B cell (primary cell): ENCODE measurements around the gene EYS. TPM values are rescaled to one million over a fixed set of nuclear protein-coding genes. Genes with fewer than 3 reads are reported as not detected.

Source experiments
- ATAC-seq: fragments of 200-7000 bp; cut with Tn5 transposase; one replicate; pipeline ENCODE4 v1.10.0; 2021; ENCODE audit warnings: low read depth, mild to moderate bottlenecking, moderate number of reproducible peaks, moderate library complexity
- CTCF ChIA-PET: fragments of 350-600 bp; sonication (Branson Sonifier 250); formaldehyde crosslinking; loops from one replicate; lab custom pipeline; 2021; ENCODE audit warnings: antibody characterized with exemption, inconsistent platforms; lab: Charles Lee
- POLR2A ChIA-PET: fragments of 350-600 bp; sonication (Branson Sonifier 250); formaldehyde crosslinking; loops from one replicate; lab custom pipeline; 2021; ENCODE audit warnings: antibody characterized with exemption; lab: Charles Lee
- DNase-seq: peaks from one replicate; pipeline ENCODE4 v3.0.0; 2013
- H2AFZ ChIP-seq: 2 replicates; pipeline ENCODE4 v1.6.1; 2012; ENCODE audit warnings: mild to moderate bottlenecking, low read depth, low read length; ENCODE audit not compliant: insufficient read depth, poor library complexity, severe bottlenecking
- H3K27ac ChIP-seq, 2 donors: 1 replicate in 1 of 2; 2 replicates in 1 of 2; pipeline ENCODE4 v1.5.1; 2012 to 2013; ENCODE audit warnings: low read length in 2 of 2, mild to moderate bottlenecking in 2 of 2, moderate library complexity in 1 of 2
- H3K27me3 ChIP-seq, 4 experiments: fragments of 200-600 bp in 1 of 4; sonication (generic) in 1 of 4; replicated peaks in 1 of 4; 1 replicate in 2 of 4; 2 replicates in 2 of 4; pipeline versions ENCODE4 v1.6.1 to v1.7.0; 2013 to 2016; ENCODE audit warnings: low read length in 3 of 4, mild to moderate bottlenecking in 2 of 4, mixed read lengths in 1 of 4, moderate library complexity in 1 of 4; ENCODE audit not compliant: insufficient read depth in 4 of 4, control insufficient read depth in 3 of 4; ENCODE audit errors: control extremely low read depth in 1 of 4
- H3K36me3 ChIP-seq, 2 experiments: replicated peaks in 1 of 2; 1 replicate in 1 of 2; 2 replicates in 1 of 2; pipeline versions ENCODE4 v1.6.1 to v1.7.1; 2013; ENCODE audit warnings: low read length in 1 of 2; ENCODE audit not compliant: insufficient read depth in 2 of 2, control insufficient read depth in 1 of 2; ENCODE audit errors: control extremely low read depth in 1 of 2, extremely low read depth in 1 of 2
- H3K4me1 ChIP-seq, 2 donors: fragments of 200-600 bp in 1 of 2; sonication (generic) in 1 of 2; 1 replicate in 1 of 2; 2 replicates in 1 of 2; pipeline versions ENCODE4 v1.5.1 to v1.6.1; 2013 to 2017; ENCODE audit warnings: low read length in 2 of 2; ENCODE audit not compliant: control insufficient read depth in 2 of 2, insufficient read depth in 2 of 2
- H3K4me2 ChIP-seq: replicated peaks from 2 replicates; pipeline ENCODE3; 2012; ENCODE audit warnings: mild to moderate bottlenecking, low read depth, low read length; ENCODE audit not compliant: poor library complexity, severe bottlenecking
- H3K4me3 ChIP-seq, 5 experiments: fragments of 200-600 bp in 1 of 5; sonication (generic) in 1 of 5; 1 replicate in 3 of 5; 2 replicates in 2 of 5; pipeline versions ENCODE4 v1.5.1 to v1.7.0; 2011 to 2016; ENCODE audit warnings: low read length in 4 of 5, mild to moderate bottlenecking in 4 of 5, low read depth in 2 of 5, control low read depth in 1 of 5, moderate library complexity in 1 of 5; ENCODE audit not compliant: insufficient read depth in 1 of 5; ENCODE audit errors: control extremely low read depth in 1 of 5, extremely low read depth in 1 of 5
- H3K79me2 ChIP-seq: fragments of 200-600 bp; sonication (generic); one replicate; pipeline ENCODE4 v1.6.0; 2016; ENCODE audit warnings: low read length; ENCODE audit not compliant: control insufficient read depth, insufficient read depth
- H3K9ac ChIP-seq: fragments of 200-600 bp; sonication (generic); 2 replicates; pipeline ENCODE4 v1.6.1; 2017; ENCODE audit warnings: mild to moderate bottlenecking, low read length, moderate library complexity
- H3K9me3 ChIP-seq, 3 donors: one replicate each; pipeline versions ENCODE4 v1.6.1 to v1.7.1; 2013; ENCODE audit warnings: low read length in 2 of 3; ENCODE audit not compliant: control insufficient read depth in 2 of 3, insufficient read depth in 1 of 3; ENCODE audit errors: control extremely low read depth in 1 of 3
- H4K20me1 ChIP-seq: 2 replicates; pipeline ENCODE4 v1.6.0; 2012; ENCODE audit warnings: mild to moderate bottlenecking, low read length; ENCODE audit not compliant: insufficient read depth, control insufficient read depth, poor library complexity, severe bottlenecking
- H3K27ac Mint-ChIP-seq: one replicate; pipeline ENCODE4 v1.8.0; 2021; ENCODE audit warnings: mixed read lengths
- H3K27me3 Mint-ChIP-seq: one replicate; pipeline ENCODE4 v1.8.0; 2021; ENCODE audit warnings: mixed read lengths
- H3K4me1 Mint-ChIP-seq: one replicate; pipeline ENCODE4 v1.8.0; 2021; ENCODE audit warnings: mixed read lengths
- H3K4me3 Mint-ChIP-seq: one replicate; pipeline ENCODE4 v1.8.0; 2021; ENCODE audit warnings: mixed read lengths
- H3K9me3 Mint-ChIP-seq: one replicate; pipeline ENCODE4 v1.8.0; 2022; ENCODE audit warnings: mixed read lengths; ENCODE audit not compliant: insufficient read depth
- CTCF ChIP-seq: fragments of 200-600 bp; IDR thresholded peaks from one replicate; pipeline ENCODE4 v1.8.0; 2022; ENCODE audit warnings: antibody characterized with exemption, mild to moderate bottlenecking
- EZH2 ChIP-seq: IDR thresholded peaks from 2 replicates; pipeline ENCODE4 v1.6.1; 2012; ENCODE audit warnings: borderline replicate concordance, low read depth, mild to moderate bottlenecking, moderate library complexity, low read length; ENCODE audit not compliant: insufficient read depth, poor library complexity, severe bottlenecking
- WGBS: methylation state at CpG from one replicate; pipeline ENCODE4 v1.1.5; 2013; ENCODE audit warnings: missing lambda C conversion rate; ENCODE audit not compliant: insufficient coverage; 5-methylcytosine and 5-hydroxymethylcytosine counted together
- intact Hi-C: fragments of 100-400 bp; cut with micrococcal nuclease; formaldehyde crosslinking; loops from one replicate; pipeline ENCODE4 v1.10.0; 2022
- polyA plus RNA-seq: library from polyadenylated mRNA; depleted of rRNA; stranded (reverse); fragments of >200 nt; gene quantifications from 2 replicates; pipeline ENCODE4 v1.2.3, GENCODE V29; 2012
- total RNA-seq, 2 donors: library from RNA; stranded (reverse); fragments of 120-200 nt in 1 of 2; gene quantifications; 1 replicate in 1 of 2; 2 replicates in 1 of 2; pipeline versions ENCODE4 v1.2.3 to v1.2.4, GENCODE V29; 2013 to 2022

EYS gene
- total and polyA plus RNA-seq, 2 donors (not counting 1 experiment from before 2014, with no cell fraction given), result not detected

- intact Hi-C loops, result no loop called here
- ChIA-PET CTCF (no interaction called here), POLR2A (no interaction called here)
- no CpG with 5 or more reads among the region's 1 CpG for WGBS
- Histone ChIP-seq H3K4me2 (no peak overlapping the region), H3K9me3 (no peaks in the 10 kb centered on the region), H3K36me3 (peaks cover 4 to 88% of the 10 kb centered on the region in 2 experiments), H3K4me3 (no peak overlapping the region), H3K9ac (no peak overlapping the region), H4K20me1 (peaks cover 8% of the 10 kb centered on the region), H3K4me1 (no peaks in the 10 kb centered on the region), H3K79me2 (no peaks in the 10 kb centered on the region), H3K27me3 (no peaks in the 10 kb centered on the region), H2AFZ (no peak overlapping the region), H3K27ac (no peak overlapping the region)
- Mint-ChIP-seq H3K27ac (no peak overlapping the region), H3K9me3 (no peaks in the 10 kb centered on the region), H3K4me1 (no peaks in the 10 kb centered on the region), H3K4me3 (no peak overlapping the region), H3K27me3 (no peaks in the 10 kb centered on the region)
- no peak for ATAC-seq
- no peak for DNase-seq
- TF ChIP-seq EZH2, result no peak
- no peak for TF ChIP-seq CTCF
Observed at GRCh38 chr6:63708631-63709030, 1998.4 kb downstream of the EYS start.

- Mint-ChIP-seq H3K4me1 (no peaks in the 10 kb centered on the region), H3K4me3 (no peak overlapping the region), H3K9me3 (no peaks in the 10 kb centered on the region), H3K27ac (no peak overlapping the region), H3K27me3 (no peaks in the 10 kb centered on the region)
- no peak overlapping the region for H3K9ac ChIP-seq
- CTCF ChIA-PET, result no interaction called here
- H3K4me2 ChIP-seq, result no peak overlapping the region
- H4K20me1 ChIP-seq, result peaks cover 8% of the 10 kb centered on the region
- 80% methylated on average over 1 of the region's 2 CpGs for WGBS
- ATAC-seq (no peak), DNase-seq (no peak)
- TF ChIP-seq EZH2 (no peak), CTCF (no peak)
- H3K79me2 ChIP-seq, result no peaks in the 10 kb centered on the region
- no peaks in the 10 kb centered on the region for H3K27me3 ChIP-seq
- no peaks in the 10 kb centered on the region for H3K9me3 ChIP-seq
- no peaks in the 10 kb centered on the region for H3K4me1 ChIP-seq
- H3K27ac ChIP-seq, result no peak overlapping the region
- H2AFZ ChIP-seq, result no peak overlapping the region
- H3K4me3 ChIP-seq, result no peak overlapping the region
- intact Hi-C loops, result no loop called here
- POLR2A ChIA-PET, result no interaction called here
- peaks cover 4 to 89% of the 10 kb centered on the region in 2 experiments for H3K36me3 ChIP-seq
Observed at GRCh38 chr6:63706630-63707029, 2000.4 kb downstream of the EYS start.
